T-helper 1 cell treated with Interleukin-12 subunit alpha and Interleukin-12 subunit beta and Interleukin-4 antibody, amounts not matched to agents 30 ng/mL and 1 ng/mL, for 36 hours (primary cell): ENCODE measurements around the gene SNTA1. TPM values are rescaled to one million over a fixed set of nuclear protein-coding genes. Genes with fewer than 3 reads are reported as not detected.
"Not testable (repeated sequence)": the region's sequence is repeated elsewhere in the genome, so short reads cannot be mapped to it uniquely, and the experiment has no call there.

Experiments
- intact Hi-C: fragments of 100-400 bp; cut with micrococcal nuclease; formaldehyde crosslinking; loops from one replicate; pipeline ENCODE4 v1.15.1; 2024
- total RNA-seq: library from RNA; stranded (reverse); gene quantifications from 2 replicates; pipeline ENCODE4 v1.2.3, GENCODE V29; 2022

The SNTA1 gene
- total RNA-seq, 1 donor from 2014 or later = 1.3 TPM

- intact Hi-C loops = no loop called here
These were observed 22.7 kb upstream of the SNTA1 start for GRCh38 chr20:33466303-33466646.

- intact Hi-C loops = no loop called here
These were observed 22.1 kb upstream of the SNTA1 start for GRCh38 chr20:33465481-33466302.

GRCh38 chr20:33464759-33465158, 21.2 kb upstream of the SNTA1 start:
- intact Hi-C loops = not testable (repeated sequence)

- intact Hi-C loops = no loop called here
These were observed 20.0 kb upstream of the SNTA1 start for GRCh38 chr20:33463332-33464101.

- intact Hi-C loops = no loop called here
These were observed 17.1 kb upstream of the SNTA1 start for GRCh38 chr20:33460711-33461110.

GRCh38 chr20:33459599-33459998, 16.0 kb upstream of the SNTA1 start:
- intact Hi-C loops = loop anchor here (5.0 kb wide), 2 partner anchors 328 to 608 kb away; no protein-coding TSS in a partner anchor

GRCh38 chr20:33456916-33457642, 13.5 kb upstream of the SNTA1 start:
- intact Hi-C loops = loop anchor here (1.0 to 5.0 kb wide), 7 partner anchors 13 to 672 kb away; partner anchors contain the start of gene ACTL10

GRCh38 chr20:33450867-33451266, 7.3 kb upstream of the SNTA1 start:
- intact Hi-C loops = no loop called here

- intact Hi-C loops = loop anchor here (10.0 kb wide), 1 partner anchor 859 kb away; the partner anchor contains the start of gene AHCY
These were observed 2.5 kb upstream of the SNTA1 start for GRCh38 chr20:33445881-33446625.

- intact Hi-C loops = loop anchor here (1.0 to 10.0 kb wide), 10 partner anchors 12 to 860 kb away; partner anchors contain the start of genes ACTL10, AHCY, CDK5RAP1 and E2F1
These were observed 1.4 kb upstream of the SNTA1 start for GRCh38 chr20:33444797-33445560.

- intact Hi-C loops = loop anchor here (1.0 to 10.0 kb wide), 4 partner anchors 146 to 862 kb away; partner anchors contain the start of genes AHCY and EIF2S2
These were observed 504 bp downstream of the SNTA1 start for GRCh38 chr20:33443006-33443511.

- intact Hi-C loops = loop anchor here (1.0 to 10.0 kb wide), 4 partner anchors 145 to 862 kb away; partner anchors contain the start of genes AHCY and EIF2S2
These were observed 1.2 kb downstream of the SNTA1 start for GRCh38 chr20:33442136-33443005.

GRCh38 chr20:33441142-33441955, 2.2 kb downstream of the SNTA1 start:
- intact Hi-C loops = loop anchor here (5.0 to 10.0 kb wide), 3 partner anchors 144 to 863 kb away; partner anchors contain the start of genes AHCY and EIF2S2

GRCh38 chr20:33440562-33440961, 3.0 kb downstream of the SNTA1 start:
- intact Hi-C loops = loop anchor here (5.0 to 10.0 kb wide), 3 partner anchors 143 to 864 kb away; partner anchors contain the start of genes AHCY and EIF2S2

GRCh38 chr20:33438481-33438880, 5.1 kb downstream of the SNTA1 start:
- intact Hi-C loops = no loop called here

GRCh38 chr20:33437141-33437911, 6.2 kb downstream of the SNTA1 start:
- intact Hi-C loops = no loop called here

- intact Hi-C loops = no loop called here
These were observed 9.1 kb downstream of the SNTA1 start for GRCh38 chr20:33434434-33434833.
